ENCODE results near the gene TMUB1. TPM values are rescaled to one million over a fixed set of nuclear protein-coding genes. Genes with fewer than 3 reads are reported as not detected.

TMUB1 gene
- total and polyA plus RNA-seq, 4 donors: 32.8 to 104 (median 46.6) TPM

- no peaks in the 10 kb centered on the region for H3K27me3 ChIP-seq (ENCODE audit: control insufficient read depth in 3 of 3, insufficient read depth in 3 of 3, low read length in 2 of 3)
- H3K27ac ChIP-seq (ENCODE audit: low read depth in 1 of 2, low read length in 1 of 2): no peak overlapping the region
- no peak overlapping the region for H3K4me3 ChIP-seq
- no peak for DNase-seq
- H3K4me1 ChIP-seq (ENCODE audit: control insufficient read depth in 5 of 5, insufficient read depth in 5 of 5, low read length in 5 of 5): peaks cover 0 to 8% (median 0%) of the 10 kb centered on the region in 5 donors
- peaks cover 0 to 33% (median 3%) of the 10 kb centered on the region in 4 donors for H3K36me3 ChIP-seq (ENCODE audit: control insufficient read depth in 4 of 4, insufficient read depth in 4 of 4, low read length in 4 of 4)
- ATAC-seq (ENCODE audit: insufficient read depth, low FRiP score): no peak
- 92 to 94% methylated on average over 19 to 21 of the region's 21 CpGs for WGBS, 2 donors
- H3K9ac ChIP-seq (ENCODE audit: insufficient read depth in 1 of 2, low read length in 2 of 2): no peak overlapping the region
- H3K9me3 ChIP-seq (ENCODE audit: control insufficient read depth in 4 of 4, insufficient read depth in 3 of 4, low read length in 3 of 4): no peaks in the 10 kb centered on the region
- no peak for TF ChIP-seq CTCF (IDR thresholded peaks at IDR 0.05; ENCODE audit: control extremely low read depth, extremely low read depth)
Observed at GRCh38 chr7:151035026-151035717, 48.1 kb downstream of the TMUB1 start.

- Histone ChIP-seq H3K27ac (ENCODE audit: low read depth in 1 of 2, low read length in 1 of 2) (no peak overlapping the region), H3K4me3 (no peak overlapping the region), H3K9ac (ENCODE audit: insufficient read depth in 1 of 2, low read length in 2 of 2) (no peak overlapping the region), H3K9me3 (ENCODE audit: control insufficient read depth in 4 of 4, insufficient read depth in 3 of 4, low read length in 3 of 4) (no peaks in the 10 kb centered on the region), H3K4me1 (ENCODE audit: control insufficient read depth in 5 of 5, insufficient read depth in 5 of 5, low read length in 5 of 5) (peaks cover 0 to 7% (median 0%) of the 10 kb centered on the region in 5 donors), H3K27me3 (ENCODE audit: control insufficient read depth in 3 of 3, insufficient read depth in 3 of 3, low read length in 2 of 3) (no peaks in the 10 kb centered on the region), H3K36me3 (ENCODE audit: control insufficient read depth in 4 of 4, insufficient read depth in 4 of 4, low read length in 4 of 4) (peaks cover 0 to 33% (median 3%) of the 10 kb centered on the region in 4 donors)
- DNase-seq: no peak
- no peak for ATAC-seq (ENCODE audit: insufficient read depth, low FRiP score)
- TF ChIP-seq CTCF (IDR thresholded peaks at IDR 0.05; ENCODE audit: control extremely low read depth, extremely low read depth): no peak
- WGBS, 2 donors: 94 to 95% methylated on average over 21 of the region's 21 CpGs
Observed at GRCh38 chr7:151034312-151035025, 48.8 kb downstream of the TMUB1 start.

- no peak for TF ChIP-seq CTCF (IDR thresholded peaks at IDR 0.05; ENCODE audit: control extremely low read depth, extremely low read depth)
Observed at GRCh38 chr7:151033864-151034249, 49.4 kb downstream of the TMUB1 start.

More at GRCh38 chr7:151033864-151034249, 49.4 kb downstream of the TMUB1 start:
- Histone ChIP-seq H3K27ac (ENCODE audit: low read depth in 1 of 2, low read length in 1 of 2) (no peak overlapping the region), H3K9me3 (ENCODE audit: control insufficient read depth in 4 of 4, insufficient read depth in 3 of 4, low read length in 3 of 4) (no peaks in the 10 kb centered on the region), H3K27me3 (ENCODE audit: control insufficient read depth in 3 of 3, insufficient read depth in 3 of 3, low read length in 2 of 3) (no peaks in the 10 kb centered on the region), H3K4me3 (no peak overlapping the region), H3K9ac (ENCODE audit: insufficient read depth in 1 of 2, low read length in 2 of 2) (no peak overlapping the region), H3K36me3 (ENCODE audit: control insufficient read depth in 4 of 4, insufficient read depth in 4 of 4, low read length in 4 of 4) (peaks cover 0 to 33% (median 3%) of the 10 kb centered on the region in 4 donors), H3K4me1 (ENCODE audit: control insufficient read depth in 5 of 5, insufficient read depth in 5 of 5, low read length in 5 of 5) (peaks cover 0 to 8% (median 0%) of the 10 kb centered on the region in 5 donors)
- ATAC-seq (ENCODE audit: insufficient read depth, low FRiP score) (no peak), DNase-seq (no peak)
- 86 to 90% methylated on average over 5 of the region's 5 CpGs for WGBS, 2 donors

All from lung (tissue), 12 donors.